GM10248 (cell line): Measurements from ENCODE around the gene L1TD1.
"Not testable (repeated sequence)": the region's sequence is repeated elsewhere in the genome, so short reads cannot be mapped to it uniquely, and the experiment has no call there.

Experiments used
- CTCF ChIA-PET: fragments of 300-600 bp; sonication (Branson Sonifier 250); formaldehyde crosslinking; extraction: SDS; loops from one replicate; lab custom pipeline; 2021; ENCODE audit warnings: antibody characterized with exemption; lab: Yijun Ruan, JAX
- POLR2A ChIA-PET: fragments of 350-650 bp; sonication (Branson Sonifier 250); formaldehyde crosslinking; extraction: SDS; loops from one replicate; lab custom pipeline; 2020; ENCODE audit warnings: antibody characterized with exemption; lab: Yijun Ruan, JAX
- DNase-seq: peaks from one replicate; pipeline ENCODE4 v3.0.0; 2012; ENCODE audit errors: extremely low spot score
- TF ChIP-seq, protein P1 (sequence below): IDR thresholded peaks from 2 replicates; pipeline ENCODE4 v1.5.1; 2012; ENCODE audit warnings: mild to moderate bottlenecking, low read depth; ENCODE audit errors: extremely low read depth, missing control alignments, control extremely low read depth

Gene L1TD1

DNA sequence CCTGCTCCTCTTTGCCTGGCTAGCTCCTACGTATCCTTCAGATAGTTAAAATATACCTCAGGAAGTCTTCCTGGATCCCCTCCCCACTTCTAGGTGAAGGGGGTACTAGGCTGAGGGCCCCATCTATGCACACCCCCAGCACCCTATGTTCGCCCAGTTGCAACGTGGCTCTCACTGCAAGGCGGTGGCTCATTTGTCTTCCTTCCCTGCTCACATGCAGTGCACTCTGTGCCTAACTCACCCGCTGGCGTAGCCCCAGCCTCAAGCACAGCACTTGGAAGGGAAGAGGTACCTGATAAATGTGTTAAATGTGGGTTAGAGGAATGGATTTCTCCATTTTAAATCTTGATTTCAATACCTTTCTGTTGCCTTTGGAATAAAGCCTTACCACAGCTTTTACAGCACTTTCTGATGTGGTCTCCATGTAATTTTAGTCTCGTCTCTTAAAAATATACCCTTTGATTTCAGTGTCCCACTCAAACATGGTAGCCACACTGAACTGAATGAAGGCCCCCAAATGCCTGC lies 39.3 kb downstream of the L1TD1 start:
- ChIA-PET CTCF (no interaction called here), POLR2A (no interaction called here)
- no peak for DNase-seq
- TF ChIP-seq, protein P1, sequence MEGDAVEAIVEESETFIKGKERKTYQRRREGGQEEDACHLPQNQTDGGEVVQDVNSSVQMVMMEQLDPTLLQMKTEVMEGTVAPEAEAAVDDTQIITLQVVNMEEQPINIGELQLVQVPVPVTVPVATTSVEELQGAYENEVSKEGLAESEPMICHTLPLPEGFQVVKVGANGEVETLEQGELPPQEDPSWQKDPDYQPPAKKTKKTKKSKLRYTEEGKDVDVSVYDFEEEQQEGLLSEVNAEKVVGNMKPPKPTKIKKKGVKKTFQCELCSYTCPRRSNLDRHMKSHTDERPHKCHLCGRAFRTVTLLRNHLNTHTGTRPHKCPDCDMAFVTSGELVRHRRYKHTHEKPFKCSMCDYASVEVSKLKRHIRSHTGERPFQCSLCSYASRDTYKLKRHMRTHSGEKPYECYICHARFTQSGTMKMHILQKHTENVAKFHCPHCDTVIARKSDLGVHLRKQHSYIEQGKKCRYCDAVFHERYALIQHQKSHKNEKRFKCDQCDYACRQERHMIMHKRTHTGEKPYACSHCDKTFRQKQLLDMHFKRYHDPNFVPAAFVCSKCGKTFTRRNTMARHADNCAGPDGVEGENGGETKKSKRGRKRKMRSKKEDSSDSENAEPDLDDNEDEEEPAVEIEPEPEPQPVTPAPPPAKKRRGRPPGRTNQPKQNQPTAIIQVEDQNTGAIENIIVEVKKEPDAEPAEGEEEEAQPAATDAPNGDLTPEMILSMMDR = no peak

DNA sequence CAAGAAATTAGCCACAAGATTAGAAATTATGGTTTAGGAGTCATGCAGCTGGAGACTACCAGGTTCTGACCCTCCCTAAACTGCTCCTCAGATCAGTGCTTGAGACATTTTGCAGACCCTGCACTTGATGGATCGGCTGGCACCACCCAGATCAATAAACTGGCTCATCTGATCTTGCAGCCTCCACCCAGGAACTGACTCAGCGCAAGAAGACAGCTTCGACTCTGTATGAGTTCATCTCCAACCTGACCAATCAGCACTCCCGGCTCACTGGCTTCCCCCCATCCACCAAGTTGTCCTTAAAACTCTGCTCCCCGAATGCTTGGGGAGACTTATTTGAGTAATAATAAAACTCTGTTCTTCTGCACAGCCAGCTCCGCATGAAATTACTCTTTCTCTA lies 40.0 kb downstream of the L1TD1 start:
- CTCF ChIA-PET = no interaction called here
- DNase-seq = no peak
- POLR2A ChIA-PET = no interaction called here
- TF ChIP-seq, protein P1 = no peak

DNA sequence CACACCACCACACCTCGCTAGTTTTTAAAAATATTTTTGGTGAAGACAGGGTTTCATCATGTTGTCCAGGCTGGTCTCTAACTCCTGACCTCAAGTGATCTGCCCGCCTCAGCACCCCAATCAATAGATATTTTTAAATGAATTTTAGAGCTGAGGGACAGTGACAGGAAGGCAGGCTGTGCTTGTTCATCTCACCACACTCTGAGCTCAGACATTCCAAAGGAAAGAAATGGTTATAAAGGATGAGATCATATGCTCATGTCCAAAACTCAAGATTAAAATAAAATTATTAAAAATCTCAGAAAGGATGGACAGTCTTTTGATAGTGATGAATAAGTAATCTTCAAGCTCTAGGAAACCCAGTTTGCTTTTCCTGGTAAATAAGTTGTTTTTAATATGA lies 40.9 kb downstream of the L1TD1 start:
- DNase-seq = no peak
- CTCF ChIA-PET = no interaction called here
- TF ChIP-seq, protein P1 = no peak
- POLR2A ChIA-PET = no interaction called here

DNA sequence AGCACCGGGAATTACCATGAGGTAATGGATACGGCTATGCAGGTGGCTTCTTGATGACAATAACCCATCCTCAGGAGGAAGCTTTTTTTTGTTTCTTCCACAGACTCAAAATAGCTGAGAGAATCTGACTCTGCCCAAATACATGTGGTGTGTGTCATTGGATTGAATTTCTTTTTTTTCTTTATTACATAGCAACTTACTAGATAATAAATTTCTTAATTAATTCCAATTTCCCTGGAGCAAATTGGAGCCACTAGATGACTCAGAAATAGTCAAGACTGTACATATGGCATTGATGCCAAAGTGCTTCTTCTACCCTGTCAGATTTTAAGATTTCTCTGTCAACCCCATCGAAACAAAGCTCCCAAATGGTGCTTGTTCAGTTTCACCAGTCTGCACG lies 42.7 kb downstream of the L1TD1 start:
- TF ChIP-seq, protein P1 = no peak
- ChIA-PET POLR2A (no interaction called here), CTCF (no interaction called here)
- no peak for DNase-seq

DNA sequence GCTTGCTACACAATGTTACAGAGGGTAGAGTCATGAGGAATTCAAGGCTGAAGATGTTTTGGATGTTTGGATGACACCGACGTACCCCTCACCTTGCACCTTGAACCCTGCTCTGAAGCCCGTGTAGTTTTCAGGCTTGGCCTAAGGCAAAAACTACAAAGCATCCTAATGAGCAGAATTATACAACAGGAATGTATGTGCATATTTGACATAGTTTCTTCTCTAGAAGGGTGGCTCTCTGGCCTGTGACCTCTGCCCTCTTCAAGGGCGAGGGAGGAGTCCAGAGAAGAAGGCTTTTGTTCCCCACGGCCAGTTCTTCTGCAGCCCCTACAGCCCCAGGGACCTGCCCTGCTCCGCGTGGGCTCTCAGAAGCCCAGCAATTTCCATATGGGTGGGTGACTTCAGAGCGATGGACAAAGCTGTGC lies 43.3 kb downstream of the L1TD1 start:
- ChIA-PET CTCF (no interaction called here), POLR2A (no interaction called here)
- TF ChIP-seq, protein P1 = no peak
- no peak for DNase-seq

DNA sequence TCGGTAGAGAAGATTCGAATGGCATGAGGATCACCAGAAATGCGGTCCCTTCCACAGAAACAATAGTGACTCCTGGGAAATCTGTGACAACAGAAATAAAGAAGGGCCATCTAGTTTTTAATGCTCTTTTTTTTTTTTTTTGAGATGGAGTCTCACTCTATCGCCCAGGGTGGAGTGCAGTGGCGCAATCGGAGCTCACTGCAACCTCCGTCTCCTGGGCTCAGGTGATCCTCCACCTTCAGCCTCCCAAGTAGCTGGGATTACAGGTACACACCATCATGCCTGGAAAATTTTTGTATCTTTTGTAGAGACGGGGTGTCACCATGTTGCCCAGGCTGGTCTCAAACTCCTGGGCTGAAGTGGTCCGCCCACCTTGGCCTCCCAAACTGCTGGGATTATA lies 43.9 kb downstream of the L1TD1 start:
- CTCF ChIA-PET = no interaction called here
- POLR2A ChIA-PET = no interaction called here
- TF ChIP-seq, protein P1 = no peak
- no peak for DNase-seq

DNA sequence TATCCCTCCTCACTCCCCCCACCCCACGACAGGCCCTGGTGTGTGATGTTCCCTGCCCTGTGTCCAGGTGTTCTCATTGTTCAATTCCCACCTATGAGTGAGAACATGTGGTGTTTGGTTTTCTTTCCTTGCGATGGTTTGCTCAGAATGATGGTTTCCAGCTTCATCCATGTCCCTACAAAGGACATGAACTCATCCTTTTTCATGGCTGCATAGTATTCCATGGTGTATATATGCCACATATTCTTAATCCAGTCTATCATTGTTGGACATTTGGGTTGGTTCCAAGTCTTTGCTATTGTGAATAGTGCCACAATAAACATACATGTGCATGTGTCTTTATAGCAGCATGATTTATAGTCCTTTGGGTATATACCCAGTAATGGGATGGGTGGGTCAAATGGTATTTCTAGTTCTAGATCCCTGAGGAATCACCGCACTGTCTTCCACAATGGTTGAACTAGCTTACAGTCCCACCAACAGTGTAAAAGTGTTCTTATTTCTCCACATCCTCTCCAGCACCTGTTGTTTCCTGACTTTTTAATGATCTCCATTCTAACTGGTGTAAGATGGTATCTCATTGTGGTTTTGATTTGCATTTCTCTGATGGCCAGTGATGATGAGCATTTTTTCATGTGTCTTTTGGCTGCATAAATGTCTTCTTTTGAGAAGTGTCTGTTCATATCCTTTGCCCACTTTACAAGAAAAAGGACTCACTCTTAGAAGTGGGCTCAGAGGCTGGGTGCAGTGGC lies 45.2 kb downstream of the L1TD1 start:
- DNase-seq, CTCF ChIA-PET, POLR2A ChIA-PET: not testable (repeated sequence)
